K562 (cell line): ENCODE measurements around the gene ANKFN1. TPM values are rescaled to one million over a fixed set of nuclear protein-coding genes. Genes with fewer than 3 reads are reported as not detected.

Experiments used
- ATAC-seq: fragments of 200-7000 bp; cut with Tn5 transposase; 3 replicates; pipeline ENCODE4 v1.9.1; 2020; ENCODE audit warnings: moderate library complexity
- BruUV-seq: library from RNA; stranded (reverse); fragments of 400-500 nt; replicated peaks from 2 replicates; lab custom pipeline; 2021; lab: Mats Ljungman, UMichigan
- CTCF ChIA-PET: fragments of 300-600 bp; formaldehyde crosslinking; extraction: SDS; loops from one replicate; lab custom pipeline; 2021; ENCODE audit warnings: low intra/inter-chr PET ratio; lab: Yijun Ruan, JAX
- POLR2A ChIA-PET: fragments of 300-600, 350-650 bp; sonication (Branson Sonifier 250); formaldehyde crosslinking; extraction: SDS; loops from one replicate; lab custom pipeline; 2021; ENCODE audit warnings: antibody characterized with exemption, inconsistent platforms; lab: Yijun Ruan, JAX
- DNase-seq, 4 experiments: peaks; one replicate each; pipeline versions ENCODE4 v3.0.0 to v3.0.0-alpha.2; 2011 to 2018; ENCODE audit warnings: low spot score in 3 of 4, mixed read lengths in 3 of 4; ENCODE audit errors: extremely low read depth in 1 of 4
- FAIRE-seq: peaks from 2 replicates; lab custom pipeline; 2011; peaks lifted over from hg19 to GRCh38; lab: Jason Lieb, UNC
- H2AFZ ChIP-seq: 2 replicates; pipeline ENCODE4 v1.6.0; 2011; ENCODE audit warnings: low read depth, low read length, control low read depth, inconsistent platforms
- H3K27ac ChIP-seq: fragments of 200-600 bp; 3 replicates; pipeline ENCODE4 v1.8.0; 2011; ENCODE audit warnings: low read depth, mild to moderate bottlenecking, control low read depth, inconsistent platforms, low read length, moderate library complexity, mixed read lengths; ENCODE audit errors: extremely low read depth
- H3K27me3 ChIP-seq, 2 experiments: fragments of 300-600 bp in 1 of 2; 2 replicates in 1 of 2; 3 replicates in 1 of 2; pipeline versions ENCODE4 v1.6.0 to v1.8.0; 2011; ENCODE audit warnings: inconsistent platforms in 2 of 2, low read length in 2 of 2, mild to moderate bottlenecking in 1 of 2, mixed read lengths in 1 of 2, moderate library complexity in 1 of 2; ENCODE audit not compliant: control insufficient read depth in 2 of 2, insufficient read depth in 2 of 2
- H3K36me3 ChIP-seq: fragments of 300-600 bp; 3 replicates; pipeline ENCODE4 v1.8.0; 2011; ENCODE audit warnings: mild to moderate bottlenecking, low read length, inconsistent platforms; ENCODE audit not compliant: control insufficient read depth, insufficient read depth
- H3K4me1 ChIP-seq, 2 experiments: fragments of 200-600 bp in 1 of 2; replicated peaks in 1 of 2; 2 replicates in 1 of 2; 3 replicates in 1 of 2; pipeline versions ENCODE4 v1.5.1 to v1.8.0; 2011; ENCODE audit warnings: inconsistent platforms in 2 of 2, low read length in 2 of 2, mild to moderate bottlenecking in 1 of 2, mixed read lengths in 1 of 2, moderate library complexity in 1 of 2; ENCODE audit not compliant: control insufficient read depth in 2 of 2, insufficient read depth in 2 of 2
- H3K4me2 ChIP-seq: 2 replicates; pipeline ENCODE4 v1.6.1; 2011; ENCODE audit warnings: low read length, control low read depth, inconsistent platforms, mixed read lengths; ENCODE audit not compliant: insufficient read depth
- H3K4me3 ChIP-seq: fragments of 200-600 bp; sonication (generic), shearing (Covaris generic); 2 replicates; pipeline ENCODE4 v1.5.1; 2016; ENCODE audit warnings: control low read depth, inconsistent platforms
- H3K79me2 ChIP-seq: fragments of 200-600 bp; 3 replicates; pipeline ENCODE4 v1.8.0; 2011; ENCODE audit warnings: low read length, inconsistent platforms; ENCODE audit not compliant: control insufficient read depth, insufficient read depth
- H3K9ac ChIP-seq, 2 experiments: 2 replicates each; pipeline versions ENCODE4 v1.6.0 to v1.6.1; 2011; ENCODE audit warnings: low read depth in 2 of 2, low read length in 2 of 2, control low read depth in 1 of 2, inconsistent platforms in 1 of 2, mild to moderate bottlenecking in 1 of 2, mixed read lengths in 1 of 2; ENCODE audit not compliant: insufficient read depth in 1 of 2
- H3K9me1 ChIP-seq: one replicate; pipeline ENCODE4 v1.6.0; 2011; ENCODE audit warnings: inconsistent platforms, mild to moderate bottlenecking, low read length, moderate library complexity; ENCODE audit not compliant: control insufficient read depth, insufficient read depth
- H3K9me3 ChIP-seq: replicated peaks from 2 replicates; pipeline ENCODE4 v1.5.1; 2011; ENCODE audit warnings: low read depth, low read length, inconsistent platforms; ENCODE audit not compliant: control insufficient read depth, insufficient read depth
- H4K20me1 ChIP-seq: replicated peaks from 2 replicates; pipeline ENCODE4 v1.6.1; 2011; ENCODE audit warnings: low read length, inconsistent platforms, mixed read lengths; ENCODE audit not compliant: control insufficient read depth, insufficient read depth
- EP400 ChIP-seq: fragments of 450-650 bp; IDR thresholded peaks from 2 replicates; pipeline ENCODE4 v1.6.1; 2017; ENCODE audit warnings: antibody characterized with exemption, mild to moderate bottlenecking, moderate library complexity
- GABPB1 ChIP-seq: sonication (generic); formaldehyde crosslinking; IDR thresholded peaks from 2 replicates; pipeline ENCODE4 v1.8.0; 2022; ENCODE audit warnings: mild to moderate bottlenecking, missing genetic modification reagents
- HIVEP1 ChIP-seq: fragments of 250-450 bp; sonication (Bioruptor Pico); IDR thresholded peaks from 2 replicates; pipeline ENCODE4 v1.4.0; 2020; ENCODE audit warnings: mild to moderate bottlenecking
- NFE2 ChIP-seq: IDR thresholded peaks from 2 replicates; pipeline ENCODE4 v1.6.1; 2014; ENCODE audit warnings: antibody characterized with exemption, low read depth
- ZNF133 ChIP-seq: fragments of 250-450 bp; sonication (Bioruptor Pico); IDR thresholded peaks from 2 replicates; pipeline ENCODE4 v1.4.0; 2020; ENCODE audit warnings: mild to moderate bottlenecking
- ZNF431 ChIP-seq: sonication (generic); formaldehyde crosslinking; IDR thresholded peaks from 2 replicates; pipeline ENCODE4 v1.8.0; 2022; ENCODE audit warnings: mild to moderate bottlenecking, missing genetic modification reagents
- WGBS: fragments of 100-300 bp; shearing (Covaris generic); methylation state at CpG from one replicate; pipeline ENCODE4 v1.1.6; 2016; ENCODE audit warnings: low coverage, mixed read lengths; ENCODE audit not compliant: insufficient coverage; ENCODE audit errors: missing lambda C conversion rate; 5-methylcytosine and 5-hydroxymethylcytosine counted together
- in situ Hi-C: fragments of 300-500 bp; cut with MboI; formaldehyde crosslinking; loops from 4 replicates; pipeline ENCODE4 v1.15.0; 2018; ENCODE audit warnings: inconsistent platforms, mixed read lengths
- intact Hi-C: fragments of 100-400 bp; cut with micrococcal nuclease; formaldehyde crosslinking; loops from 2 replicates; pipeline ENCODE4 v1.14.2; 2022
- polyA plus RNA-seq, 8 experiments: library from polyadenylated mRNA; depleted of rRNA in 4 of 8; stranded (reverse) in 5 of 8; unstranded in 3 of 8; fragments of >200 nt; fragmentation: Nextera tagmentation in 2 of 8; fragmentation: Illumina TruSeq in 1 of 8; extraction: Ambion mirVana in 2 of 8; extraction: Trizol in 1 of 8; gene quantifications; 2 replicates each; pipeline versions ENCODE4 v1.2.1 to v1.2.3, GENCODE V29; 2011 to 2014; ENCODE audit warnings: inconsistent platforms in 1 of 8, missing spikeins in 1 of 8
- total RNA-seq, 7 experiments: library from RNA; depleted of rRNA in 6 of 7; stranded (reverse); fragments of >200 nt in 6 of 7; fragmentation: Illumina TruSeq in 2 of 7; extraction: Trizol in 2 of 7; gene quantifications; 2 replicates each; pipeline versions ENCODE4 v1.2.1 to v1.2.3, GENCODE V29; 2011 to 2021; ENCODE audit warnings: low replicate concordance in 1 of 7
- TF ChIP-seq, protein P1 (sequence below), 2 experiments: fragments of 450-650 bp; IDR thresholded peaks; 2 replicates each; pipeline ENCODE4 v1.6.1; 2016
- TF ChIP-seq, protein P2 (sequence below): IDR thresholded peaks from 2 replicates; pipeline ENCODE4 v1.6.1; 2011; ENCODE audit not compliant: insufficient read length; ENCODE audit errors: extremely low read depth
- TF ChIP-seq, protein P3 (sequence below): sonication (generic); formaldehyde crosslinking; IDR thresholded peaks from 2 replicates; pipeline ENCODE4 v1.8.1; 2023; ENCODE audit warnings: missing genetic modification reagents, mild to moderate bottlenecking, borderline replicate concordance
- TF ChIP-seq, protein P4 (sequence below): fragments of 450-650 bp; IDR thresholded peaks from 2 replicates; pipeline ENCODE4 v1.6.1; 2017; ENCODE audit warnings: mild to moderate bottlenecking, moderate library complexity

Gene ANKFN1
- total and polyA plus RNA-seq, 9 of the 15 experiments (the other 6 are each of a cell fraction or from before 2014, with no cell fraction given): 0.04 to 0.39 (median 0.15) TPM; not detected in 1

DNA sequence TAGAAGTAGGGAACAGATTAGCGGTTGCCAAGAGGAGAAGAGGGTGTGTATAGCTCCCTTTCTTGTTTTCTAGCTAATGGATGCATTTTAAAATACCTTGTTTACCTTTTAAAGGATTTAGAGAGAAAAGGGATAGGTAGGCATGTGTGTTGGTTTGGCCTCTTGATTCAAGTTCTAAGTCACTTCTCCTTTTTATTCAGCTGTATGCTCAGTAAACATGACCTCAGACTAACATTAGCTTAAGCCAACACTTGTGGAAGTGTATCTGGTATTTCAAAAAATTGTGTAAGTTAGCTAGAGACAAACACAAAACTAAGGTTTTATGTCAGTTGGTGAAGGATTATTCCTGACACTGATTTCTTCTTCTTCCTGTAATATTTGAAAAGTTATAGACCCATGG, 236.1 kb downstream of the ANKFN1 start:
- CTCF ChIA-PET: no interaction called here
- WGBS: 0% methylated on average over 1 of the region's 1 CpG
- intact Hi-C loops (no loop called here), in situ Hi-C loops (no loop called here)
- ATAC-seq (no peak), DNase-seq (no peak), FAIRE-seq (no peak)
- Histone ChIP-seq H3K79me2 (no peaks in the 10 kb centered on the region), H3K36me3 (no peaks in the 10 kb centered on the region), H3K27me3 (no peaks in the 10 kb centered on the region), H3K9me1 (no peaks in the 10 kb centered on the region), H3K4me2 (no peak overlapping the region), H3K9me3 (no peaks in the 10 kb centered on the region), H3K4me3 (no peak overlapping the region), H3K4me1 (no peaks in the 10 kb centered on the region), H2AFZ (no peak overlapping the region), H4K20me1 (no peaks in the 10 kb centered on the region), H3K9ac (no peak overlapping the region), H3K27ac (no peak overlapping the region)
- BruUV-seq: no TSS peak
- TF ChIP-seq NFE2 (no peak), HIVEP1 (CRISPR knock-in tag) (no peak), ZNF431 (CRISPR knock-in tag) (no peak), GABPB1 (CRISPR knock-in tag) (no peak), EP400 (no peak), ZNF133 (no peak)
- TF ChIP-seq, protein P1, sequence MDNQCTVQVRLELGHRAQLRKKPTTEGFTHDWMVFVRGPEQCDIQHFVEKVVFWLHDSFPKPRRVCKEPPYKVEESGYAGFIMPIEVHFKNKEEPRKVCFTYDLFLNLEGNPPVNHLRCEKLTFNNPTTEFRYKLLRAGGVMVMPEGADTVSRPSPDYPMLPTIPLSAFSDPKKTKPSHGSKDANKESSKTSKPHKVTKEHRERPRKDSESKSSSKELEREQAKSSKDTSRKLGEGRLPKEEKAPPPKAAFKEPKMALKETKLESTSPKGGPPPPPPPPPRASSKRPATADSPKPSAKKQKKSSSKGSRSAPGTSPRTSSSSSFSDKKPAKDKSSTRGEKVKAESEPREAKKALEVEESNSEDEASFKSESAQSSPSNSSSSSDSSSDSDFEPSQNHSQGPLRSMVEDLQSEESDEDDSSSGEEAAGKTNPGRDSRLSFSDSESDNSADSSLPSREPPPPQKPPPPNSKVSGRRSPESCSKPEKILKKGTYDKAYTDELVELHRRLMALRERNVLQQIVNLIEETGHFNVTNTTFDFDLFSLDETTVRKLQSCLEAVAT (IDR thresholded peaks at IDR 0.05): no peak
- TF ChIP-seq, protein P2, sequence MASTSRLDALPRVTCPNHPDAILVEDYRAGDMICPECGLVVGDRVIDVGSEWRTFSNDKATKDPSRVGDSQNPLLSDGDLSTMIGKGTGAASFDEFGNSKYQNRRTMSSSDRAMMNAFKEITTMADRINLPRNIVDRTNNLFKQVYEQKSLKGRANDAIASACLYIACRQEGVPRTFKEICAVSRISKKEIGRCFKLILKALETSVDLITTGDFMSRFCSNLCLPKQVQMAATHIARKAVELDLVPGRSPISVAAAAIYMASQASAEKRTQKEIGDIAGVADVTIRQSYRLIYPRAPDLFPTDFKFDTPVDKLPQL: no peak
- TF ChIP-seq, protein P3, sequence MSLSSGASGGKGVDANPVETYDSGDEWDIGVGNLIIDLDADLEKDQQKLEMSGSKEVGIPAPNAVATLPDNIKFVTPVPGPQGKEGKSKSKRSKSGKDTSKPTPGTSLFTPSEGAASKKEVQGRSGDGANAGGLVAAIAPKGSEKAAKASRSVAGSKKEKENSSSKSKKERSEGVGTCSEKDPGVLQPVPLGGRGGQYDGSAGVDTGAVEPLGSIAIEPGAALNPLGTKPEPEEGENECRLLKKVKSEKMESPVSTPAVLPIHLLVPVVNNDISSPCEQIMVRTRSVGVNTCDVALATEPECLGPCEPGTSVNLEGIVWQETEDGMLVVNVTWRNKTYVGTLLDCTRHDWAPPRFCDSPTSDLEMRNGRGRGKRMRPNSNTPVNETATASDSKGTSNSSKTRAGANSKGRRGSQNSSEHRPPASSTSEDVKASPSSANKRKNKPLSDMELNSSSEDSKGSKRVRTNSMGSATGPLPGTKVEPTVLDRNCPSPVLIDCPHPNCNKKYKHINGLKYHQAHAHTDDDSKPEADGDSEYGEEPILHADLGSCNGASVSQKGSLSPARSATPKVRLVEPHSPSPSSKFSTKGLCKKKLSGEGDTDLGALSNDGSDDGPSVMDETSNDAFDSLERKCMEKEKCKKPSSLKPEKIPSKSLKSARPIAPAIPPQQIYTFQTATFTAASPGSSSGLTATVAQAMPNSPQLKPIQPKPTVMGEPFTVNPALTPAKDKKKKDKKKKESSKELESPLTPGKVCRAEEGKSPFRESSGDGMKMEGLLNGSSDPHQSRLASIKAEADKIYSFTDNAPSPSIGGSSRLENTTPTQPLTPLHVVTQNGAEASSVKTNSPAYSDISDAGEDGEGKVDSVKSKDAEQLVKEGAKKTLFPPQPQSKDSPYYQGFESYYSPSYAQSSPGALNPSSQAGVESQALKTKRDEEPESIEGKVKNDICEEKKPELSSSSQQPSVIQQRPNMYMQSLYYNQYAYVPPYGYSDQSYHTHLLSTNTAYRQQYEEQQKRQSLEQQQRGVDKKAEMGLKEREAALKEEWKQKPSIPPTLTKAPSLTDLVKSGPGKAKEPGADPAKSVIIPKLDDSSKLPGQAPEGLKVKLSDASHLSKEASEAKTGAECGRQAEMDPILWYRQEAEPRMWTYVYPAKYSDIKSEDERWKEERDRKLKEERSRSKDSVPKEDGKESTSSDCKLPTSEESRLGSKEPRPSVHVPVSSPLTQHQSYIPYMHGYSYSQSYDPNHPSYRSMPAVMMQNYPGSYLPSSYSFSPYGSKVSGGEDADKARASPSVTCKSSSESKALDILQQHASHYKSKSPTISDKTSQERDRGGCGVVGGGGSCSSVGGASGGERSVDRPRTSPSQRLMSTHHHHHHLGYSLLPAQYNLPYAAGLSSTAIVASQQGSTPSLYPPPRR (CRISPR knock-in tag): no peak
- TF ChIP-seq, protein P4, sequence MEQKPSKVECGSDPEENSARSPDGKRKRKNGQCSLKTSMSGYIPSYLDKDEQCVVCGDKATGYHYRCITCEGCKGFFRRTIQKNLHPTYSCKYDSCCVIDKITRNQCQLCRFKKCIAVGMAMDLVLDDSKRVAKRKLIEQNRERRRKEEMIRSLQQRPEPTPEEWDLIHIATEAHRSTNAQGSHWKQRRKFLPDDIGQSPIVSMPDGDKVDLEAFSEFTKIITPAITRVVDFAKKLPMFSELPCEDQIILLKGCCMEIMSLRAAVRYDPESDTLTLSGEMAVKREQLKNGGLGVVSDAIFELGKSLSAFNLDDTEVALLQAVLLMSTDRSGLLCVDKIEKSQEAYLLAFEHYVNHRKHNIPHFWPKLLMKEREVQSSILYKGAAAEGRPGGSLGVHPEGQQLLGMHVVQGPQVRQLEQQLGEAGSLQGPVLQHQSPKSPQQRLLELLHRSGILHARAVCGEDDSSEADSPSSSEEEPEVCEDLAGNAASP: no peak
- POLR2A ChIA-PET: no interaction called here
